H9 (cell line): Measurements from ENCODE around the gene ITIH5. TPM values are rescaled to one million over a fixed set of nuclear protein-coding genes. Genes with fewer than 3 reads are reported as not detected.
A peak's percentile ranks its signal among the peaks of the same experiment; 100 is the strongest.

ENCODE experiments used
- DNase-seq: peaks from one replicate; pipeline ENCODE4 v3.0.0-alpha.2; 2017
- H2AFZ ChIP-seq: one replicate; pipeline ENCODE4 v1.6.1; 2013; ENCODE audit warnings: mild to moderate bottlenecking, low read length, control low read depth, moderate library complexity
- H2AK5ac ChIP-seq: 2 replicates; pipeline ENCODE4 v1.6.1; 2013; ENCODE audit warnings: low read length, control low read depth, mixed read lengths; ENCODE audit not compliant: insufficient read length
- H2BK120ac ChIP-seq: one replicate; pipeline ENCODE4 v1.6.1; 2013; ENCODE audit warnings: low read depth, mild to moderate bottlenecking, low read length, control low read depth, inconsistent platforms; ENCODE audit not compliant: poor library complexity, severe bottlenecking
- H2BK12ac ChIP-seq: 2 replicates; pipeline ENCODE4 v1.6.1; 2013; ENCODE audit warnings: low read length, control low read depth, mixed read lengths, low read depth; ENCODE audit not compliant: insufficient read length
- H2BK15ac ChIP-seq: 2 replicates; pipeline ENCODE4 v1.6.1; 2013; ENCODE audit warnings: low read depth, low read length, control low read depth
- H2BK20ac ChIP-seq: one replicate; pipeline ENCODE4 v1.6.1; 2013; ENCODE audit warnings: low read depth, mild to moderate bottlenecking, low read length, control low read depth, inconsistent platforms; ENCODE audit not compliant: poor library complexity, severe bottlenecking
- H2BK5ac ChIP-seq: 2 replicates; pipeline ENCODE4 v1.6.1; 2013; ENCODE audit warnings: low read length, control low read depth, mixed read lengths; ENCODE audit not compliant: insufficient read length
- H3K14ac ChIP-seq: 2 replicates; pipeline ENCODE4 v1.6.1; 2013; ENCODE audit warnings: low read length, control low read depth; ENCODE audit not compliant: insufficient read depth
- H3K18ac ChIP-seq: 2 replicates; pipeline ENCODE4 v1.6.1; 2013; ENCODE audit warnings: low read depth, mild to moderate bottlenecking, mixed read lengths, low read length, control low read depth; ENCODE audit not compliant: insufficient read length
- H3K23ac ChIP-seq: 2 replicates; pipeline ENCODE4 v1.6.1; 2013; ENCODE audit warnings: low read length, control low read depth, mixed read lengths, low read depth; ENCODE audit not compliant: insufficient read length
- H3K23me2 ChIP-seq: 2 replicates; pipeline ENCODE4 v1.6.1; 2013; ENCODE audit warnings: low read depth, mild to moderate bottlenecking, mixed read lengths, low read length, control low read depth; ENCODE audit not compliant: insufficient read length, poor library complexity, severe bottlenecking
- H3K27ac ChIP-seq: 2 replicates; pipeline ENCODE4 v1.5.1; 2013; ENCODE audit warnings: low read length, control low read depth, mixed read lengths, low read depth; ENCODE audit not compliant: insufficient read length
- H3K27me3 ChIP-seq: 2 replicates; pipeline ENCODE4 v1.6.1; 2013; ENCODE audit warnings: low read length, control low read depth, inconsistent platforms; ENCODE audit not compliant: insufficient read depth
- H3K4ac ChIP-seq: 2 replicates; pipeline ENCODE4 v1.6.1; 2013; ENCODE audit warnings: low read depth, mild to moderate bottlenecking, control low read depth, inconsistent platforms, low read length, moderate library complexity
- H3K4me1 ChIP-seq: 2 replicates; pipeline ENCODE4 v1.6.1; 2013; ENCODE audit warnings: low read length, control low read depth, inconsistent platforms; ENCODE audit not compliant: insufficient read depth
- H3K4me2 ChIP-seq: 2 replicates; pipeline ENCODE4 v1.6.1; 2013; ENCODE audit warnings: low read length, control low read depth, mixed read lengths; ENCODE audit not compliant: insufficient read length, insufficient read depth
- H3K56ac ChIP-seq: 2 replicates; pipeline ENCODE4 v1.6.1; 2013; ENCODE audit warnings: low read depth, mild to moderate bottlenecking, mixed read lengths, low read length, control low read depth; ENCODE audit not compliant: insufficient read length
- H3K79me1 ChIP-seq: 2 replicates; pipeline ENCODE4 v1.6.1; 2013; ENCODE audit warnings: low read depth, mild to moderate bottlenecking, moderate library complexity, low read length, control low read depth, inconsistent platforms; ENCODE audit not compliant: insufficient read depth, poor library complexity, severe bottlenecking
- H3K79me2 ChIP-seq: 2 replicates; pipeline ENCODE4 v1.6.1; 2013; ENCODE audit warnings: low read length, control low read depth, inconsistent platforms; ENCODE audit not compliant: insufficient read depth
- H3K9ac ChIP-seq: 2 replicates; pipeline ENCODE4 v1.6.1; 2013; ENCODE audit warnings: low read length, control low read depth, mixed read lengths; ENCODE audit not compliant: insufficient read length; ENCODE audit errors: extremely low read depth
- H3K9me3 ChIP-seq: one replicate; pipeline ENCODE4 v1.6.1; 2013; ENCODE audit warnings: low read depth, low read length, inconsistent platforms; ENCODE audit not compliant: control insufficient read depth
- H3T11ph ChIP-seq: one replicate; pipeline ENCODE4 v1.6.1; 2013; ENCODE audit warnings: mild to moderate bottlenecking, low read length, control low read depth, inconsistent platforms
- H4K20me1 ChIP-seq: one replicate; pipeline ENCODE4 v1.6.1; 2013; ENCODE audit not compliant: control insufficient read depth, insufficient read length, insufficient read depth
- H4K5ac ChIP-seq: 2 replicates; pipeline ENCODE4 v1.6.1; 2013; ENCODE audit warnings: low read depth, mild to moderate bottlenecking, mixed read lengths, low read length, control low read depth; ENCODE audit not compliant: insufficient read length
- H4K8ac ChIP-seq: replicated peaks from 2 replicates; pipeline ENCODE4 v1.6.1; 2013; ENCODE audit warnings: low read length, control low read depth, mixed read lengths, low read depth; ENCODE audit not compliant: insufficient read length
- H4K91ac ChIP-seq: 2 replicates; pipeline ENCODE4 v1.6.1; 2013; ENCODE audit warnings: low read depth, mild to moderate bottlenecking, moderate library complexity, mixed read lengths, low read length, control low read depth; ENCODE audit not compliant: insufficient read length
- H3K27ac Mint-ChIP-seq, 3 experiments: 2 replicates in 2 of 3; 3 replicates in 1 of 3; pipeline ENCODE4 v1.8.0; 2020 to 2021; ENCODE audit warnings: mixed read lengths in 3 of 3, mild to moderate bottlenecking in 1 of 3, moderate library complexity in 1 of 3
- H3K27me3 Mint-ChIP-seq: 2 replicates; pipeline ENCODE4 v1.8.0; 2021; ENCODE audit warnings: low read depth, mild to moderate bottlenecking, moderate library complexity, mixed read lengths
- H3K36me3 Mint-ChIP-seq, 3 experiments: 2 replicates in 2 of 3; 3 replicates in 1 of 3; pipeline ENCODE4 v1.8.0; 2020 to 2021; ENCODE audit warnings: low read depth in 3 of 3, mixed read lengths in 3 of 3; ENCODE audit not compliant: insufficient read depth in 1 of 3
- H3K4me1 Mint-ChIP-seq, 2 experiments: 2 replicates each; pipeline ENCODE4 v1.8.0; 2020; ENCODE audit warnings: mixed read lengths in 2 of 2
- H3K4me3 Mint-ChIP-seq, 2 experiments: 2 replicates in 1 of 2; 3 replicates in 1 of 2; pipeline ENCODE4 v1.8.0; 2020 to 2021; ENCODE audit warnings: mild to moderate bottlenecking in 2 of 2, mixed read lengths in 2 of 2, moderate library complexity in 1 of 2
- H3K9me3 Mint-ChIP-seq, 2 experiments: 2 replicates in 1 of 2; 3 replicates in 1 of 2; pipeline ENCODE4 v1.8.0; 2020; ENCODE audit warnings: mild to moderate bottlenecking in 2 of 2, mixed read lengths in 2 of 2, moderate library complexity in 1 of 2
- WGBS: extraction: QIAGEN DNeasy Blood & Tissue Kit; methylation state at CpG from one replicate; pipeline ENCODE4 v1.1.7; 2013; ENCODE audit warnings: missing lambda C conversion rate, low lambda C conversion rate, mixed read lengths; ENCODE audit not compliant: insufficient read length; ENCODE audit errors: extremely low coverage; 5-methylcytosine and 5-hydroxymethylcytosine counted together
- total RNA-seq: library from RNA; stranded (reverse); gene quantifications from 2 replicates; pipeline ENCODE4 v1.2.1, GENCODE V29; 2021
- TF ChIP-seq, protein P1 (sequence below): fragments of 200-600 bp; sonication (generic); conservative IDR thresholded peaks from 3 replicates; pipeline ENCODE4 v1.8.0; 2021; ENCODE audit warnings: antibody characterized with exemption, mild to moderate bottlenecking

Gene ITIH5
- total RNA-seq, 1 experiment from 2014 or later, result 1.3 TPM

DNA sequence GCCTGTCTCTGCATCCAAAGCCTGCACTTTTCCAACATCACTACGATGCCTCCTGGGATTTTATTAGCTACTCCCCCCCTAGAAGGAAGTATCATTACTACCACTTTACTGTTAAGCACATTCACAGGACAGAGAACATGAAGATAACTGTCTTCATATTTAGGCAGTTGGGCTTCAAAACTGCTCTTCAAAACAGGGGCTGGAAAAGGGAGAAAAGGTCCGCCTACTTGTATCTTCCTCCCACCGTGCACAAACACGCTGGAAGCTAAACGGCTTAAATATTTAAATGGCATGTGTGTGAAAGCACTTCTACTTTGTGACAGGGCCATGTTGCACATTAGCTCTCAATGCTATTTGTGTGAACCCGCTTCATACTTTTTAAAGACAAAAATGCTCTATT lies 999 bp downstream of the ITIH5 start:
- H3K27me3 Mint-ChIP-seq, result peaks cover 61% of the 10 kb centered on the region
- Histone ChIP-seq H3K79me1 (no peaks in the 10 kb centered on the region), H2BK15ac (no peak overlapping the region), H3K4ac (no peak overlapping the region), H3K56ac (no peak overlapping the region), H2AFZ (no peak overlapping the region), H3K4me1 (no peaks in the 10 kb centered on the region), H4K5ac (no peak overlapping the region), H2BK120ac (no peak overlapping the region), H3K9ac (no peak overlapping the region), H3K9me3 (no peaks in the 10 kb centered on the region), H3T11ph (no peak overlapping the region), H3K4me2 (peak overlapping the region; percentile 86), H3K18ac (no peak overlapping the region), H3K23me2 (peaks cover 7% of the 10 kb centered on the region), H4K20me1 (no peaks in the 10 kb centered on the region), H3K27ac (no peak overlapping the region), H2BK20ac (no peak overlapping the region), H3K14ac (no peak overlapping the region), H4K91ac (no peak overlapping the region), H3K79me2 (no peaks in the 10 kb centered on the region), H3K23ac (no peak overlapping the region), H2BK5ac (no peak overlapping the region), H3K27me3 (peaks cover 13% of the 10 kb centered on the region; the same call in 1 of the 2 replicates), H4K8ac (no peak overlapping the region), H2BK12ac (no peak overlapping the region), H2AK5ac (no peak overlapping the region)
- H3K27ac Mint-ChIP-seq, result no peak overlapping the region
- TF ChIP-seq, protein P1, sequence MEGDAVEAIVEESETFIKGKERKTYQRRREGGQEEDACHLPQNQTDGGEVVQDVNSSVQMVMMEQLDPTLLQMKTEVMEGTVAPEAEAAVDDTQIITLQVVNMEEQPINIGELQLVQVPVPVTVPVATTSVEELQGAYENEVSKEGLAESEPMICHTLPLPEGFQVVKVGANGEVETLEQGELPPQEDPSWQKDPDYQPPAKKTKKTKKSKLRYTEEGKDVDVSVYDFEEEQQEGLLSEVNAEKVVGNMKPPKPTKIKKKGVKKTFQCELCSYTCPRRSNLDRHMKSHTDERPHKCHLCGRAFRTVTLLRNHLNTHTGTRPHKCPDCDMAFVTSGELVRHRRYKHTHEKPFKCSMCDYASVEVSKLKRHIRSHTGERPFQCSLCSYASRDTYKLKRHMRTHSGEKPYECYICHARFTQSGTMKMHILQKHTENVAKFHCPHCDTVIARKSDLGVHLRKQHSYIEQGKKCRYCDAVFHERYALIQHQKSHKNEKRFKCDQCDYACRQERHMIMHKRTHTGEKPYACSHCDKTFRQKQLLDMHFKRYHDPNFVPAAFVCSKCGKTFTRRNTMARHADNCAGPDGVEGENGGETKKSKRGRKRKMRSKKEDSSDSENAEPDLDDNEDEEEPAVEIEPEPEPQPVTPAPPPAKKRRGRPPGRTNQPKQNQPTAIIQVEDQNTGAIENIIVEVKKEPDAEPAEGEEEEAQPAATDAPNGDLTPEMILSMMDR, result no peak
- DNase-seq, result no peak
- no CpG with 5 or more reads among the region's 6 CpGs for WGBS
- H3K9me3 Mint-ChIP-seq, result no peaks in the 10 kb centered on the region; a peak in 1 of 5 replicates
- peaks cover 14 to 17% of the 10 kb centered on the region in 2 experiments for H3K4me1 Mint-ChIP-seq
- H3K36me3 Mint-ChIP-seq, result no peaks in the 10 kb centered on the region
- H3K4me3 Mint-ChIP-seq, result peak overlapping the region; percentile 71 to 89
